HG03060 (cell line): ENCODE data around the gene DOCK2.

ENCODE experiments used
- ATAC-seq: cut with Tn5 transposase; IDR thresholded peaks from one replicate; pipeline ENCODE4 v1.9.1; 2021; ENCODE audit warnings: low read depth, moderate number of reproducible peaks; ENCODE audit not compliant: unreplicated experiment

The DOCK2 gene

GRCh38 chr5:169847519-169847918 is 210.4 kb downstream of the DOCK2 start:
- no peak for ATAC-seq

GRCh38 chr5:169848271-169848670 is 211.2 kb downstream of the DOCK2 start:
- no peak for ATAC-seq

- ATAC-seq = no peak
These were observed 211.7 kb downstream of the DOCK2 start for GRCh38 chr5:169848792-169849191.

- no peak for ATAC-seq
These were observed 213.3 kb downstream of the DOCK2 start for GRCh38 chr5:169850409-169850808.

GRCh38 chr5:169851321-169851850 is 214.3 kb downstream of the DOCK2 start:
- ATAC-seq = no peak

- no peak for ATAC-seq
These were observed 219.5 kb downstream of the DOCK2 start for GRCh38 chr5:169856571-169856970.

- ATAC-seq = no peak
These were observed 223.5 kb downstream of the DOCK2 start for GRCh38 chr5:169860585-169860984.

GRCh38 chr5:169861433-169861832 is 224.4 kb downstream of the DOCK2 start:
- ATAC-seq = no peak

- ATAC-seq = no peak
These were observed 224.9 kb downstream of the DOCK2 start for GRCh38 chr5:169861934-169862333.

GRCh38 chr5:169862391-169862811 is 225.3 kb downstream of the DOCK2 start:
- no peak for ATAC-seq

GRCh38 chr5:169864483-169864882 is 227.4 kb downstream of the DOCK2 start:
- no peak for ATAC-seq

GRCh38 chr5:169867347-169867746 is 230.3 kb downstream of the DOCK2 start:
- ATAC-seq = no peak

- no peak for ATAC-seq
These were observed 232.0 kb downstream of the DOCK2 start for GRCh38 chr5:169869066-169869465.

GRCh38 chr5:169870211-169870610 is 233.1 kb downstream of the DOCK2 start:
- ATAC-seq = no peak

GRCh38 chr5:169871826-169872490 is 234.9 kb downstream of the DOCK2 start:
- no peak for ATAC-seq

GRCh38 chr5:169873642-169874041 is 236.6 kb downstream of the DOCK2 start:
- ATAC-seq = no peak

- ATAC-seq = no peak
These were observed 237.5 kb downstream of the DOCK2 start for GRCh38 chr5:169874621-169875020.

- no peak for ATAC-seq
These were observed 238.1 kb downstream of the DOCK2 start for GRCh38 chr5:169875091-169875728.

- ATAC-seq = no peak
These were observed 238.7 kb downstream of the DOCK2 start for GRCh38 chr5:169875731-169876130.

GRCh38 chr5:169876386-169876785 is 239.3 kb downstream of the DOCK2 start:
- no peak for ATAC-seq

GRCh38 chr5:169880012-169880663 is 243.1 kb downstream of the DOCK2 start:
- ATAC-seq = no peak

GRCh38 chr5:169880785-169881184 is 243.7 kb downstream of the DOCK2 start:
- no peak for ATAC-seq
